ENCODE data around the gene ULBP2.
"Not testable (repeated sequence)": the region's sequence is repeated elsewhere in the genome, so short reads cannot be mapped to it uniquely, and the experiment has no call there.

The ULBP2 gene

DNA sequence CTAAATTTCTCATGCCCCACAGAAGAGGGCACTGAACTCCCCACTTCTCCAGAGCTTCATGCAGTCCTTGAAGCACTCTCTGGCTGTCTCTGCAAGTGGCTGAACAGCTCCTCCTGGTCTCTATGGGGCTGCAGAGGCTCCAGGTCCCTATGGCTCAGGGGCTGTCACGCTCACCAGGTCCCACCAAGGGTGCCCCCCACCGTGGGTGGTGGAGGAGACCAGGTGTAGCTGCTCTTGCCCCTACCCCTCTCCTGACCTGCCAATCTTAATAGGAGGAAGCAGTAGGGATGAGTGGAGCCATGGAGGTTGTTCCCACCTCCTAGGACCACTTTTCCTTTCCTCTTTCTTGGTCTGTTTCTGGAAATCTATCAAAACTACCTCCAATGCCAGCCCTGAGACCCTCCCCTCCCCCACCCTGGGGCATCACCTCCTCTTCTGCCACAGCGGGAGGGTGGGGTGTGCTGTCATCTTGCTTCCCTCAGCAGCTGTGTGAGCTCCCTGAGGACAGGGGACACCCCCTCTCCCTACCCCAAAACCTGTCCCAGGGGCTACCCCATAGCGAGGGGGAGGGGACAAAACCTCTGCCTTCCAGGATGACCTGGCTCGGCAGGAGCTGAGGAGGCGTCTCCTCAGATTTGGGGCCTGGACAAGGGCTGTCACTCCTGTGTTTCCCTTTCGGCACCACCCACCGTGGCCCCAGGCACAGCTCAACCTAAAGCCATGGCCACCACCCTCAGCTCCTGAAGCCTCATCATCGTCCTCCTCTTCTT is 31.9 kb upstream of the ULBP2 start:
- no peak for DNase-seq

GRCh38 chr6:149910721-149911151 is 31.1 kb upstream of the ULBP2 start:
- no peak for DNase-seq

- not testable (repeated sequence) for DNase-seq
Observed at GRCh38 chr6:149912680-149913079, 29.1 kb upstream of the ULBP2 start.

- DNase-seq: no peak
Observed at GRCh38 chr6:149913085-149913484, 28.7 kb upstream of the ULBP2 start.

DNA sequence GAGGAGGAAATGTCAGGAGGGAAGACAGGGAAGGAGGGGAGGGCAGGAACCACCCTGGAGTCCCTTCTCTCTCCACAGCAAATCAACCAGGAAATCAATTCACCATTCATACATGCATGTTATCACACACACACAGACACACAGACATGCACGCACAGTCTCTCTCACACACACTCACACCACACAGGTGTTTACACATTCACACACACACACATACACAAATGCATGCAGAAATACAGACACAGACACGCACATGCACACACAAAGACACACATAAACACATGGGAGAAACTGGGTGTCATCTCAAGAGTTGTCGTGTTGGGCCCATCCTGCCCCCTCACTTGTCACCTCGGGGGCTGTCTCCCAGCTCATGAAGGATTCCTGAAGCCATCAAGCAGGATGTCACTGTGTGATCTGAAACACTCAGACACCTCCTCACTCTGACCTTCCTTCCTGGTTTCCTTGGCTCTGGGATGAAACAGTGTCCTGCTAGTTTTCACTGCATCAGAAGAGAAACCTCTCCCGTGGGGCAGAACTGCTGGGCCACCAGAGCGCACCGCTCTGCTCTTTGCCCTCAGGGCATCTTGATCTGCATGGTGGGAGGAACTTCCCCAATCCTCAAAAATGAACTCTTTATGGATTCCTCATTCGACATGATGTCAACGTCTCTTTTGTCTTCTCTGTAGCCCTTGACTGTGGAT is 28.1 kb upstream of the ULBP2 start:
- no peak for DNase-seq

DNA sequence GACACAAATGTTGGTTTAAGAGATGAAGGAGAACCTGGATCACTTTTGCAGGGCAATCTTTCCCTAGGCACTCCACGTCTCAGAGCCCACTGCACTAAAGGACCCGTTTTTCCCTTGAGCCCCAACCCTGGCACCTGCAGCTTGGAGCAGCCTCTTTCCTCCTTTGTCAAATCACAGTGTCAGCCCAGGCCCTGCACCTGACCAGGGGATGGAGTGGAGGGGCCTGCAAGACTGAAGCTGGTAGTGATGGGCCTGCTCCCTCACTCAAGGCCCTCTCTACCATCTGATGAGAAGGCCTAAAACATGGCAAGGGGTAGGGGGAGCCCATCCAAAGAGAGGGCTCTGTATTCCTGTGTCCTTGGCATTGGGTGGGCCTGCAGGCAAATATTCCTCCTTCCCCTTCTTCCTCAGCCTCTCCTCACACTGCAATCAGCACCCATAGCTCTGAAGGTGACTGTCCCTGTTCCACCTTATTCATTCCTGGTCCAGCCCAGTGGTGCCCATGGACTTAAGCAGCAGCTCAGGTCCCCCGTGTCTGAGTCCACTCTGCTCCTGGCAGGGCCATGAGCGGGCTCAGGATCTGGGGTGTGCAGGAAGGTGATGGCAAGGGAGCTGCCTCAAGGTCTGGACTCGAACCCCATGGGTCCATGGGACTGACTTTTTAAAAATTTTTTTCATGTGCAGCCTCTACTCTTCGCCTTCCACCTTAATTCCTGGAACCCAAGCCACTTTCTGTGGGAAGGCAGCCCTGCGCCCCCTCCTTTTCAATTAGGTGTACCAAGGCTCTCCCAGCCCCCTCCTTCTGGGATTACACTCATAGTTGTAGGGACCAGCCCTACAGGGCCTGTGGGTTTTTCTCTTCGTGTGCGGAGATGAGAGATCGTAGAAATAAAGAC is 25.6 kb upstream of the ULBP2 start:
- no peak for DNase-seq

DNA sequence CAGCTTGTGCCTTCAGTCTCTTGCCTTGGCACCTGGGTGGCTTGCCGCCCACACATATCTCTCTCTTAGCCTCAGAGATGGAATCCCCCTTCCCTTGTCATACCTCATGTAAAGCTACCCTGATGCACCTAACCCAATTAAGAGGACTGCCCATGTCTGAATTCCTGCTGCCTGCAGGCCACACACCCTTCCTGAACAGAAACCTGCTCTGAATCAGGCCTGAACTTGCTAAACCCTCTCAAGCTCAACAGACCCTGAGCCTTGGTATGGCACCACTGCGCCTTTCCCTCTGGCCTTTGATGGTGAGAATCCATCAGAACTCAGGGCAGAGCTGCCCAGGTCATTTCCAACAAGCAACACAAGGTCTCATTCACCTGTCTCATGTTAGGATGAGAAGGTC is 24.1 kb upstream of the ULBP2 start:
- no peak for DNase-seq

DNA sequence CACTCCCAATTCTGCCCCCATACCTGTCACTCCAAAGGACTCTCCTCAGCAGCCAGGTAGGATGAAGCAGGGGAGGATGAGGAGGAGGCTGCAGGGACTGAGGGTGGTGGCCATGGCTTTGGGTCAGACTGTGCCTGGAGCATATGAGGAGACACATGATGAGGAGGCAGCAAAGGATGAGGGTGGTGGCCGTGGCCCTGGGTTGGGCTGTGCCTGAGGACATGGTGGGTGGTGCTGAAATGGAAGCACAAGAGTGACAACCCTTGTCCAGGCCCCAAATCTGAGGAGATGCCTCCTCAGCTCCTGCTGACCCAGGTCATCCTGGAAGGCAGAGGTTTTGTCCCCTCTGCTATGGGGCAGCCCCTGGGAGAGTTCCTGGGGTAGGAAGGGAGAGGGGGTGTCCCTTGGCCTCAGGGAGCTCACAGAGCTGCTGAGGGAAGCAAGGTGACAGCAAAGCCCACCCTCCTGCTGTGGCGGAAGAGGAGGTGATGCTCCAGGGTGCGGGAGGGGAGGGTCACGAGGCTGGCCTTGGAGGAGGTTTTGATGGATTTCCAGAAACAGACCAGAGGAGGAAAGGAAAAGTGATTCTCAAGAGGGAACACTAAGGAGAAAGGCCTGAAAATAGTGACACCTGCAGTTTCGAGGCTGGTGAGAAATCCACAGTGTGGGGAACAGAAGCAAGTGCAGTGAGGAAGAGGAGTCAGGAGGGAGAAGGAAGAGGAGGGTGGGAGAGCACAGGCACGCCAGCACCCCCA is 23.5 kb upstream of the ULBP2 start:
- DNase-seq: no peak

DNA sequence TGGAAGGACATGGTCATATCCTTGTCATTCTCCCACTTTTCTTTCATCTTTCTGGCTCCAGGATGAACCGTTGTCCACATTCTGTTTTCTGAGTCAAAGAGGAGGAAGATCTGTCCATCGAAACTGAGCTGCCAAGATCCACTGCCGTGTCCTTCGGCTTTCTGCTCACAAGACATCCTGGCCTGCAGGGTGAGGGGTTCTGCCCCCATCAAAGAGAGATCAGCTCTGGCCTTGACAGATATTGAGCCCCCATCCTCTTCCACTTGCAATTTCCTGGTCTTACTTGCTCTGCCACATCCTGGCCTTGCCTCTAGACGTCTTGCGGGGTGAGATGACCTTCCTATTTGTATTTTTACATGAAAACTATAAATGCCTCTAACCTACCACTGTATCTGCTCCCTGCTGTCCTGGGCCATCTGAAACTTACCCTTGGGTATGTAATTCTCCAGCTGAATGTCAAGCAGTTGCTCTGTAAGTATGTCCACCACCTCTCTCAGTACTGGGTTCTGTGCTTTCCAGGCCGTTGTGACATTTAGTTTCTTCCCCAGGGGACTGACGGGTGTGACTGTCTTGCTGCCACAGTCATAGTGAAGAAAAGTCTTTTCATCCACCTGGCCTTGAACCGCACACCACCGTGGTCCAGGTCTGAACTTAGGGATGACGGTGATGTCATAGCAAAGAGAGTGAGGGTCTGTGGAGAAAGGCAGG is 22.5 kb upstream of the ULBP2 start:
- DNase-seq: not testable (repeated sequence)

DNA sequence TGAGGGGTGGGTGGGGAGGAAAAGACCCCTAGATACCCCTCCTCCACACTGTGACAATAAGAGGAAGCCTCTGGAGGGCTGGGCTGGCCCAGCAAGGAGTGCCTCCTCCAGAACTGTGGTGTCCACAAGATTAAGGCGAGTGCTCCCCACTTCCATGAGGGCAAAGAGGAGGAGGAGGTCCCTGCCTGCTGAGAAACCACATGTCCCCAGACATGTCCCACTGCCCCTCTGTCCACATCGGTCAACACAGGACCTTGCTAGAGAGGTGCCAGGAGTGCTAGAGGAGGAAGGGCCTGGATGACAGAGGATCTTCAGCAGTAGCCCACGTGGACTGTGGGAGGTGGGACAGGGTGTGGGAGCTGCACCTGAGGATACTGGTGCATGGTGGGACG is 22.0 kb upstream of the ULBP2 start:
- DNase-seq: no peak

- no peak for DNase-seq
Observed at GRCh38 chr6:149921361-149921760, 20.5 kb upstream of the ULBP2 start.

DNA sequence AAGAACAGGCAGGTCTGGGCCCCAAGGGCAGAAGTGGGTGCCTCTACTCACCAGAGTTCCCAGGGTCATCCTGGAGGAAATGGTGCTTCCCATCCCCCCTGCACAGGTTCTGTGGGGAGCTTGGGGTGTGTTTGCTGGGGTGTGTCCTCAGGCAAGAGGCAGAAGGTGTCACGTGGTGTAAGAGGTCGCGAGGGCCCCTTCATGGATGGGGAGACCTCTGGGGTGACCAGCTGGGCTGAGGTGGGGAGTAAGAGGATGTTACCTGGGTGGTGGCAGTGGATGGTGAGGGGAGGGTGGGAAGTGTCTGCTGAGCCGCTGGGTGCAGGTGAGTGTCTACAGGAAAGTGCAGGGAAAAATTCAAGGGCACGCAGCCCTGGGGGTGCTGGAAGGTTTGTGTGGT is 19.7 kb upstream of the ULBP2 start:
- DNase-seq: not testable (repeated sequence)

- peak; percentile 65 to 82 (median 76) for DNase-seq
Observed at GRCh38 chr6:149922642-149923326, 19.0 kb upstream of the ULBP2 start, which contains the start of gene RAET1G. Gene RAET1G, minus strand, starts transcription at chr6:149923121. Its CDS starts 111 bp downstream, at chr6:149923010.

DNA sequence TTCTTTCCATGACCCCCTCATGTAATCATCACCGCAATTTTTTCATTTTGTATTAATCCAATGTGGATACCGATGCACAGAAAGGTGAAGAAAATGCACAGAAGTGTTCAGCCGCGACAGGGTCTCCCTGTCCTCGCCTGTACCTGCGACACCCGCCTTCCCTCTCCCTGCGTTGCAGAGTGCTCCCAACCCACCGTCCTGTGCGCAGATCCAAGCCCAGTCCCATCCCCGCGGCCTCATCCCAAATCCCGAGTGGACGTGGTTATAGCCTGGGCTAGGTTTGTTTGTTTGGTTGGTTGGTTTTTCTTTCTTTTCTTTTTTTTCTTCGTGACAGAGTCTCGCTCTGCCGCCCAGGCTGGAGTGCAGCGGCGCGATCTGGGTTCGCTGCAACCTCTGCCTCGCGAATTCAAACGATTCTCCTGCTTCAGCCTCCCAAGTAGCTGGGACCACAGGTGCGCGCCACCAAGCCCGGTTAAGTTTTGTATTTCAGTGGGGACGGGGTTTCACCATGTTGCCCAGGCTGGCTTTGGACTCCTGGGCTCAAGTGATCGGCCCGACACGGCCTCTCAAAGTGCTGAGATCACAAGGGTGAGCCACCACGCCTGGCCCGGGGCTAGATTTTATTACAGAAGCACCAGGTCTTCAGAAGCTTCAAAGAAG is 18.4 kb upstream of the ULBP2 start:
- DNase-seq: no peak

DNA sequence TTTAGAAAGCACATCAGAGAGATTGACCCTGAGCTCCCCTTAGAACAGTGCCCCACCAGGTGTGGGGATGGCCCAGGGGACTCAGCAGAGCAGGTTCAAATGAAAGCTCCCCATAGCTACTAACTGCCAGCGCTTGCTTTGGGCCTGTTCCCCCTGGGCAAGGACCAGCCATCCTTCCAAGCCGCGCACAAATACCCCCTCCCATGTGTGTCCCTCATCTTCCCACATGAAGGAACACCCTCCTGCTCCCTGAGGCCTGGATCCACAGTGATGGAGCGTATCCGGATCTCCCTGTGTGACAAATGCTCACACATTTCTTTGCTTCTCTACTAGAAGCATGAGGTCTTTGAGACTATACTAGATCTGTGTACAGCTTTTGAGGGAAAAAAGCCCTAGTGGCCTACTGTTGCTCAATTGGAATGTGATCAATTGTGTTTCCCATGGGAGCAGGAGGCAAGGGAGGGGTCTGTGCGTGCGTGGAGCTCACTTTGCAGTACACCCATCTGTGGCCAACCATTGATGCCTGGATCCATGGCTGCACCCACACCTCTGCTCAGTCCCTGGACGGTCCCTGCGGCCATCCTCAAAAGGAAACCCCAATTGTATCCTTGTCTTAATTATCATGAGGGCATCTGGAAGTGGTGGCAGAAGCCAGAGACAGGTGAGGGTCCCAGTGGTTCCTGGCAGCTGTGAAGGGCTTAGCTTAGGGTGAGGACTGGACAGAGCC is 17.4 kb upstream of the ULBP2 start:
- no peak for DNase-seq

DNA sequence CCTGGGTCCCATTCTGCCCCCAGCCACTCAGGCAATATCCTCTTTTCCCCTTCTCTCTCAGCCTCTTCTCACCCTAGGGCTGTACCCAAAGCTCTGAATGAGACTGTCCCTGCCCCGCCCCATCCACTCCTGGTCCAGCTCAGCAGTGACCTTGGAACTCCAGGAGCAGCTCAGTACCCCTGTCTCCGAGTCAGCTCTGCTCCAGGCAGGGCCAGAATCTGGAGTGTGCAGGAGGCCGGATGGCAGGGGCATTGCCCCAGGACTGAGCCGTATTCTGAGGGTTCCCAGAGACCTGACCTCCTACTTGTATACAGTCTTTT is 16.9 kb upstream of the ULBP2 start:
- DNase-seq: no peak

DNA sequence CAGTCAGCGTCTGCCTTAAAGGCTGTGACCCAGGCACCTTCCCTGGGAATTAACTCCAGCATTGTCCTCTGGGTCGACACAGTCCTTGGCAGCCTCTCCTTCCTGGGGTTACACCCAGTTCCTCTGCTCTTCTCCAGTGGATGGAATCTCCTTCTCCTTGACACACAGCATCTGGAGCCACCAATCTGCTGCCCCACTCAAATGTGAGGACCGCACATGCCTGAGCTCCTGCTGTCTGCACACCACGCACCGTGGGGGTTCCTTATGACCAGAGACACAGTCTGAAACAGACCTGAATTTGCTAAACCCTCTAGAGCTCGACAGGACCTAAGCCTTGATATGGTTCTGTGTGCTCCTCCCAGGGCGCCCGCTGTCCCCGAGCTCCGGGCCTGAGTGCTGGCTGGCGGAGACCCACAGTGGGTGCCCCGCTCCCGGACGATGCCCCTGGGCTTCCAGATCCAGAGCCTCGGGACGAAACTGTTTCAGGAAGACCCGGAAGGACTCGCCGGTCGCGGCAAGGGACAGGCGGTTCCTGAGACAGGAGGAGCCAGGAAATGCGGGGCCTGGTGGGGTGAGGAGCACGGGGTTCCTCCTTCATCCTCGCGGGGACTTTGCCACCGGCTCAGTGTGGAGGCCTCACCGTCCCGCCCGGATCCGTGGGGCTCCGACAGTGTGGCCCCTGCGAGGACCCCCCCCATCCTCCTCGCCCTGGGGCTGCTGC is 16.4 kb upstream of the ULBP2 start:
- peak in 1 of 6 experiments; percentile 18 for DNase-seq

GRCh38 chr6:149925974-149926777 is 15.6 kb upstream of the ULBP2 start:
- peak; percentile 23 to 66 (median 58) for DNase-seq
